ENCODE measurements around the gene ADAM11. TPM values are rescaled to one million over a fixed set of nuclear protein-coding genes. Genes with fewer than 3 reads are reported as not detected.

Gene ADAM11
- total and polyA plus RNA-seq, 2 of the 13 experiments (the other 11 are each of a cell fraction or from before 2014, with no cell fraction given): 0.38 to 0.91 TPM

- Histone ChIP-seq H3K4me3 (replicated peaks in 1 of 3; ENCODE audit: insufficient read depth in 1 of 3, low read depth in 2 of 3, low read length in 3 of 3) (peak overlapping the region in 1 of 3 experiments; percentile 74; a peak in 1 of 6 replicates), H2AFZ (ENCODE audit: low read length) (no peak overlapping the region), H3K36me3 (replicated peaks in 1 of 2; ENCODE audit: control insufficient read depth in 1 of 2, insufficient read depth in 2 of 2, low read length in 2 of 2) (no peaks in the 10 kb centered on the region), H3K27ac (ENCODE audit: extremely low read length, insufficient read depth, low read length) (no peak overlapping the region), H3K9ac (ENCODE audit: insufficient read depth, low read depth, low read length) (no peak overlapping the region), H3K79me2 (ENCODE audit: insufficient read depth, low read length) (no peaks in the 10 kb centered on the region), H4K20me1 (ENCODE audit: insufficient read depth, low read length) (no peaks in the 10 kb centered on the region), H3K9me3 (ENCODE audit: low read length) (no peaks in the 10 kb centered on the region), H3K27me3 (ENCODE audit: control insufficient read depth in 1 of 2, insufficient read depth in 2 of 2, low read length in 2 of 2) (peaks cover 21 to 56% of the 10 kb centered on the region in 2 experiments), H3K4me2 (ENCODE audit: low read depth, low read length) (peak overlapping the region; percentile 80), H3K4me1 (ENCODE audit: insufficient read depth, low read length) (peaks cover 18% of the 10 kb centered on the region)
- no peak for DNase-seq (ENCODE audit: low spot score)
- in situ Hi-C loops (cut with HindIII; ENCODE audit: extremely low pct_ligation_motif_present, low pct_unique_long_range_greater_than_20kb): no loop called here
- intact Hi-C loops (cut with micrococcal nuclease; ENCODE audit: unreplicated experiment): no loop called here
- no TSS peak for BruUV-seq (replicated peaks)
- CTCF ChIA-PET (ENCODE audit: low intra/inter-chr PET ratio, low total read pairs): no interaction called here
- no peak; the same call in 2 of the 3 replicates for ATAC-seq
- POLR2A ChIA-PET: no interaction called here
- 80% methylated on average over 1 of the region's 3 CpGs for WGBS (ENCODE audit: low lambda C conversion rate)
- no peak for FAIRE-seq
- no peak for TF ChIP-seq TOE1 (CRISPR knock-in tag; IDR thresholded peaks at IDR 0.05)
- no peak for TF ChIP-seq ELF4 (CRISPR knock-in tag; IDR thresholded peaks at IDR 0.05; ENCODE audit: borderline replicate concordance)
- TF ChIP-seq ZNF747 (CRISPR knock-in tag; IDR thresholded peaks at IDR 0.05; ENCODE audit: borderline replicate concordance): no peak
- no peak for TF ChIP-seq ADNP (CRISPR knock-in tag; IDR thresholded peaks at IDR 0.05)
- TF ChIP-seq NPAS2 (CRISPR knock-in tag; IDR thresholded peaks at IDR 0.05; ENCODE audit: borderline replicate concordance): no peak
- TF ChIP-seq KAT7 (CRISPR knock-in tag; IDR thresholded peaks at IDR 0.05; ENCODE audit: borderline replicate concordance): no peak
- no peak for TF ChIP-seq THAP9 (CRISPR knock-in tag; IDR thresholded peaks at IDR 0.05; ENCODE audit: borderline replicate concordance)
- TF ChIP-seq KLF9 (CRISPR knock-in tag; IDR thresholded peaks at IDR 0.05; ENCODE audit: low read depth): no peak
- no peak for TF ChIP-seq DZIP1 (CRISPR knock-in tag; IDR thresholded peaks at IDR 0.05)
- no peak for TF ChIP-seq ZNF737 (CRISPR knock-in tag; IDR thresholded peaks at IDR 0.05; ENCODE audit: borderline replicate concordance)
- TF ChIP-seq ZNF468 (CRISPR knock-in tag; IDR thresholded peaks at IDR 0.05): no peak
- no peak for TF ChIP-seq RELA (CRISPR knock-in tag; IDR thresholded peaks at IDR 0.05)
- TF ChIP-seq EP300 (IDR thresholded peaks at IDR 0.05; ENCODE audit: low read depth in 2 of 2, low read length in 2 of 2): no peak
- no peak for TF ChIP-seq EP300 (CRISPR knock-in tag; IDR thresholded peaks at IDR 0.05; ENCODE audit: borderline replicate concordance)
- TF ChIP-seq ARID2 (CRISPR knock-in tag; IDR thresholded peaks at IDR 0.05; ENCODE audit: borderline replicate concordance): no peak
- TF ChIP-seq ZNF841 (CRISPR knock-in tag; IDR thresholded peaks at IDR 0.05; ENCODE audit: borderline replicate concordance): no peak
- no peak for TF ChIP-seq ZNF121 (CRISPR knock-in tag; IDR thresholded peaks at IDR 0.05)
- no peak for TF ChIP-seq TRIM24 (CRISPR knock-in tag; IDR thresholded peaks at IDR 0.05)
- no peak for TF ChIP-seq TP53 (CRISPR knock-in tag; conservative IDR thresholded peaks at IDR 0.05)
- no peak for TF ChIP-seq KLF11 (CRISPR knock-in tag; IDR thresholded peaks at IDR 0.05)
- TF ChIP-seq ZNF782 (CRISPR knock-in tag; IDR thresholded peaks at IDR 0.05; ENCODE audit: borderline replicate concordance): no peak
Observed at GRCh38 chr17:44759916-44760243, 1.1 kb downstream of the ADAM11 start.
